Gastrocnemius medialis (tissue), 4 donors: ENCODE data around the gene MDK. TPM values are rescaled to one million over a fixed set of nuclear protein-coding genes. Genes with fewer than 3 reads are reported as not detected.

Experiments used
- ATAC-seq, 2 donors: fragments of 150-250 bp; one replicate each; pipeline ENCODE4 v1.9.1; 2016
- DNase-seq, 2 donors: peaks; one replicate each; pipeline ENCODE4 v3.0.0-alpha.2; 2019
- H3K27ac ChIP-seq, 4 donors: fragments of 200-600 bp; sonication (generic); 1 replicate in 1 of 4; 2 replicates in 3 of 4; pipeline ENCODE4 v1.5.1; 2016 to 2018; ENCODE audit warnings: mild to moderate bottlenecking in 2 of 4, moderate library complexity in 1 of 4
- H3K27me3 ChIP-seq, 3 donors: fragments of 200-600 bp; sonication (generic) in 2 of 3; 1 replicate in 1 of 3; 2 replicates in 2 of 3; pipeline versions ENCODE4 v1.5.1 to v1.6.0; 2016 to 2019; ENCODE audit warnings: mild to moderate bottlenecking in 1 of 3, moderate library complexity in 1 of 3
- H3K36me3 ChIP-seq, 2 donors: fragments of 200-600 bp; sonication (generic) in 1 of 2; one replicate each; pipeline ENCODE4 v1.5.1; 2017 to 2018
- H3K4me1 ChIP-seq, 2 donors: fragments of 200-600 bp; sonication (generic) in 1 of 2; one replicate each; pipeline ENCODE4 v1.5.1; 2016 to 2017; ENCODE audit warnings: mild to moderate bottlenecking in 2 of 2
- H3K4me3 ChIP-seq, 4 donors: fragments of 200-600 bp; sonication (generic) in 3 of 4; 1 replicate in 1 of 4; 2 replicates in 3 of 4; pipeline ENCODE4 v1.5.1; 2016 to 2019; ENCODE audit warnings: mild to moderate bottlenecking in 2 of 4
- H3K9me3 ChIP-seq, 3 donors: fragments of 200-600 bp; sonication (generic) in 2 of 3; 1 replicate in 1 of 3; 2 replicates in 2 of 3; pipeline ENCODE4 v1.5.1; 2016 to 2019
- POLR2A ChIP-seq, 2 donors: fragments of 450-650 bp; IDR thresholded peaks; one replicate each; pipeline ENCODE4 v1.6.1; 2017; ENCODE audit warnings: antibody characterized with exemption in 2 of 2, mild to moderate bottlenecking in 2 of 2, moderate library complexity in 2 of 2
- in situ Hi-C, 4 donors: fragments of 200-750 bp; cut with MboI; loops; one replicate each; pipeline versions ENCODE4 v1.15.0 to v1.8.0; 2017; ENCODE audit warnings: low sequenced_read_pairs in 4 of 4
- intact Hi-C: fragments of 100-400 bp; cut with DNase I; formaldehyde crosslinking; loops from one replicate; pipeline ENCODE4 v1.15.1; 2023; ENCODE audit warnings: low total_unique reads
- total RNA-seq, 4 donors: library from RNA; depleted of rRNA; stranded (reverse); fragments of >200 nt; gene quantifications; one replicate each; pipeline versions ENCODE4 v1.1.0 to v1.2.3, GENCODE V29; 2016
- TF ChIP-seq, protein P1 (sequence below), 5 experiments: fragments of 450-650 bp in 3 of 5; fragments of 200-600 bp in 2 of 5; sonication (generic) in 2 of 5; IDR thresholded peaks in 4 of 5; conservative IDR thresholded peaks in 1 of 5; 1 replicate in 4 of 5; 2 replicates in 1 of 5; pipeline ENCODE4 v1.5.1; 2016 to 2019; ENCODE audit warnings: antibody characterized with exemption in 5 of 5, mild to moderate bottlenecking in 3 of 5, moderate library complexity in 3 of 5

Gene MDK
- total RNA-seq, 4 donors from 2014 or later: 1.6 to 1.9 TPM; not detected in 2

- H3K36me3 ChIP-seq: peaks cover 0 to 39% of the 10 kb centered on the region in 2 donors
- DNase-seq: no peak
- H3K4me1 ChIP-seq: peaks cover 52 to 60% of the 10 kb centered on the region in 2 donors
- H3K9me3 ChIP-seq: no peaks in the 10 kb centered on the region
- H3K27me3 ChIP-seq: no peaks in the 10 kb centered on the region
- in situ Hi-C loops (no loop called here), intact Hi-C loops (loop anchor here (1.0 to 10.0 kb wide), 3 partner anchors 14 to 1058 kb away; partner anchors contain the start of genes PACSIN3 and PSMC3)
- no peak overlapping the region for H3K4me3 ChIP-seq
- peak overlapping the region; percentile 98 to 100 (median 98) for H3K27ac ChIP-seq
- TF ChIP-seq, protein P1, sequence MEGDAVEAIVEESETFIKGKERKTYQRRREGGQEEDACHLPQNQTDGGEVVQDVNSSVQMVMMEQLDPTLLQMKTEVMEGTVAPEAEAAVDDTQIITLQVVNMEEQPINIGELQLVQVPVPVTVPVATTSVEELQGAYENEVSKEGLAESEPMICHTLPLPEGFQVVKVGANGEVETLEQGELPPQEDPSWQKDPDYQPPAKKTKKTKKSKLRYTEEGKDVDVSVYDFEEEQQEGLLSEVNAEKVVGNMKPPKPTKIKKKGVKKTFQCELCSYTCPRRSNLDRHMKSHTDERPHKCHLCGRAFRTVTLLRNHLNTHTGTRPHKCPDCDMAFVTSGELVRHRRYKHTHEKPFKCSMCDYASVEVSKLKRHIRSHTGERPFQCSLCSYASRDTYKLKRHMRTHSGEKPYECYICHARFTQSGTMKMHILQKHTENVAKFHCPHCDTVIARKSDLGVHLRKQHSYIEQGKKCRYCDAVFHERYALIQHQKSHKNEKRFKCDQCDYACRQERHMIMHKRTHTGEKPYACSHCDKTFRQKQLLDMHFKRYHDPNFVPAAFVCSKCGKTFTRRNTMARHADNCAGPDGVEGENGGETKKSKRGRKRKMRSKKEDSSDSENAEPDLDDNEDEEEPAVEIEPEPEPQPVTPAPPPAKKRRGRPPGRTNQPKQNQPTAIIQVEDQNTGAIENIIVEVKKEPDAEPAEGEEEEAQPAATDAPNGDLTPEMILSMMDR (IDR thresholded peaks at IDR 0.05 in 4 of 5, conservative IDR thresholded peaks at IDR 0.05 in 1 of 5): no peak
- no peak for TF ChIP-seq POLR2A (IDR thresholded peaks at IDR 0.05)
- ATAC-seq: no peak
Observed at GRCh38 chr11:46366661-46367161, 14.8 kb upstream of the MDK start.

GRCh38 chr11:46367244-46367915 is 14.1 kb upstream of the MDK start:
- intact Hi-C loops: loop anchor here (1.0 to 10.0 kb wide), 3 partner anchors 15 to 1057 kb away; partner anchors contain the start of genes PACSIN3 and PSMC3
- Histone ChIP-seq H3K4me1 (peaks cover 49 to 55% of the 10 kb centered on the region in 2 donors), H3K27me3 (no peaks in the 10 kb centered on the region), H3K4me3 (no peak overlapping the region), H3K36me3 (peaks cover 0 to 46% of the 10 kb centered on the region in 2 donors), H3K9me3 (no peaks in the 10 kb centered on the region), H3K27ac (peak overlapping the region; percentile 98 to 100 (median 98))
- DNase-seq (peak in 1 of 2 donors; percentile 66), ATAC-seq (peak in 1 of 2 donors; percentile 18)
- no peak for TF ChIP-seq POLR2A (IDR thresholded peaks at IDR 0.05)
- TF ChIP-seq, protein P1 (IDR thresholded peaks at IDR 0.05 in 4 of 5, conservative IDR thresholded peaks at IDR 0.05 in 1 of 5): peak; percentile 92 to 98 (median 96)
- in situ Hi-C loops: no loop called here

GRCh38 chr11:46367916-46368267 is 13.6 kb upstream of the MDK start:
- TF ChIP-seq, protein P1 (IDR thresholded peaks at IDR 0.05 in 4 of 5, conservative IDR thresholded peaks at IDR 0.05 in 1 of 5): peak in 2 of 5 experiments; percentile 26 to 33
- no peak for TF ChIP-seq POLR2A (IDR thresholded peaks at IDR 0.05)
- Histone ChIP-seq H3K9me3 (no peaks in the 10 kb centered on the region), H3K27ac (peak overlapping the region in 3 of 4 donors; percentile 98 to 99 (median 98)), H3K27me3 (no peaks in the 10 kb centered on the region), H3K4me3 (no peak overlapping the region), H3K4me1 (peaks cover 44 to 49% of the 10 kb centered on the region in 2 donors), H3K36me3 (peaks cover 0 to 51% of the 10 kb centered on the region in 2 donors)
- in situ Hi-C loops (no loop called here), intact Hi-C loops (loop anchor here (1.0 to 10.0 kb wide), 3 partner anchors 16 to 1057 kb away; partner anchors contain the start of genes PACSIN3 and PSMC3)
- no peak for DNase-seq
- no peak for ATAC-seq

DNA sequence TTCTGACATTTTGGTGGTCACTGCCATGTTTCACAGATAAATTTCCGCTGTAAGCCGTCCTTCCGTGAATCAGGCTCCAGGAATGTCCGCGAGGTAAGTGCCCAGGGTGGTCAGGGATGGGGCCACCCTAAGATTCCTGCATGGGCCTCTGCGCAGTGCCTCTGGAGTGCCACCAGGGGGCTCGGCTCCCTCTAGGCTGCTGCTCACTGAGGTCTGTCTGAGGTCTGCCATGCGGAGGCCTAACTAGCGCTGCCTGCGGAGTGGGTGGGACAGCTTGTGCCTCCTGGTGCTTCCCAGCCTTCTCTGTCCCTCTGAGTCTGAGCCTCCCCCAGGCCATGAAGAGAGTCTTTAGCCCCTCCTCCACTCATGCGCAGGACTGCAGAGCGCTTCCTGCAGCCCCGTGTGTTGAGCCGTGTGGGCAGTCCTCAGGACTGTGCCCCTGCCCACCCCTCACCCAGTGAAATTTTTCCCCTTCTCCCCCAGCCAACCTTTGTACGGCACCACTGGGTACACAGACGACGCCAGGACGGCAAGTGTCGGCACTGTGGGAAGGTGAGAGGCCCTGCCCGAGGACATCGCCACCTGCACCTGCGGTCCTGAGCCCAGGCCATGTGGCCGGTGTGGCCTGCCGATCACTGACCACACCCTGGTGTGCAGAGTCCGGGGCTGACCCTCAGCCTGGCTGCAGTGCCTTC is 11.9 kb upstream of the MDK start:
- H3K27me3 ChIP-seq: no peaks in the 10 kb centered on the region
- no peak overlapping the region for H3K4me3 ChIP-seq
- intact Hi-C loops: loop anchor here (10.0 kb wide), 2 partner anchors 815 to 1055 kb away; partner anchors contain the start of genes PACSIN3 and PSMC3
- TF ChIP-seq, protein P1 (IDR thresholded peaks at IDR 0.05 in 4 of 5, conservative IDR thresholded peaks at IDR 0.05 in 1 of 5): peak; percentile 58 to 73 (median 73)
- no peak for TF ChIP-seq POLR2A (IDR thresholded peaks at IDR 0.05)
- no peak overlapping the region for H3K27ac ChIP-seq
- H3K9me3 ChIP-seq: no peaks in the 10 kb centered on the region
- DNase-seq (no peak), ATAC-seq (no peak)
- in situ Hi-C loops: no loop called here
- peaks cover 0 to 68% of the 10 kb centered on the region in 2 donors for H3K36me3 ChIP-seq
- peaks cover 27 to 32% of the 10 kb centered on the region in 2 donors for H3K4me1 ChIP-seq
